GM12875 (cell line): Measurements from ENCODE around the gene SORCS2.

Experiments used
- H3K4me3 ChIP-seq: one replicate; pipeline ENCODE4 v1.5.1; 2011; ENCODE audit warnings: low read depth, low read length, control low read depth
- TF ChIP-seq, protein P1 (sequence below): IDR thresholded peaks from 2 replicates; pipeline ENCODE4 v1.5.1; 2011; ENCODE audit warnings: low read depth, mild to moderate bottlenecking, control low read depth, inconsistent platforms, low read length, moderate library complexity, borderline replicate concordance; ENCODE audit not compliant: insufficient read depth

SORCS2 gene

DNA sequence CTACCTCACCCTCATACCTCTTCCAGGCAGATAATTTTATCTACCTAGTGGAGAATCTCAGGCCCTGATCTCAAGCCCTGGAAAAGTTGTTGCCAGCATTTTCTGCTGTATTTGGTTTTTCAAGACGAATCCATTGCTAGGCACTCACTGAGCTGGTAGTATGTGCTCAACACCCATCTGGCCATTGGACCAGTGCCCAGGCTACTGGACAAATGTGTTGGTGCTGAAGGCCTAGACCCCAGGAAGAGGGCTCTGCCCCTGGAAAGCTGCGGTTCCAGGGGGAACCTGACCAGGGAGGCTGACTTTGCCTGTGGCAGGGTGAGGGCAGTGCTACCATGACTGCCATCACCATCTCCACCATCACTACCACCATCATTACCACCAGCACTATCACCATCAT, 170.0 kb downstream of the SORCS2 start:
- TF ChIP-seq, protein P1, sequence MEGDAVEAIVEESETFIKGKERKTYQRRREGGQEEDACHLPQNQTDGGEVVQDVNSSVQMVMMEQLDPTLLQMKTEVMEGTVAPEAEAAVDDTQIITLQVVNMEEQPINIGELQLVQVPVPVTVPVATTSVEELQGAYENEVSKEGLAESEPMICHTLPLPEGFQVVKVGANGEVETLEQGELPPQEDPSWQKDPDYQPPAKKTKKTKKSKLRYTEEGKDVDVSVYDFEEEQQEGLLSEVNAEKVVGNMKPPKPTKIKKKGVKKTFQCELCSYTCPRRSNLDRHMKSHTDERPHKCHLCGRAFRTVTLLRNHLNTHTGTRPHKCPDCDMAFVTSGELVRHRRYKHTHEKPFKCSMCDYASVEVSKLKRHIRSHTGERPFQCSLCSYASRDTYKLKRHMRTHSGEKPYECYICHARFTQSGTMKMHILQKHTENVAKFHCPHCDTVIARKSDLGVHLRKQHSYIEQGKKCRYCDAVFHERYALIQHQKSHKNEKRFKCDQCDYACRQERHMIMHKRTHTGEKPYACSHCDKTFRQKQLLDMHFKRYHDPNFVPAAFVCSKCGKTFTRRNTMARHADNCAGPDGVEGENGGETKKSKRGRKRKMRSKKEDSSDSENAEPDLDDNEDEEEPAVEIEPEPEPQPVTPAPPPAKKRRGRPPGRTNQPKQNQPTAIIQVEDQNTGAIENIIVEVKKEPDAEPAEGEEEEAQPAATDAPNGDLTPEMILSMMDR: no peak

DNA sequence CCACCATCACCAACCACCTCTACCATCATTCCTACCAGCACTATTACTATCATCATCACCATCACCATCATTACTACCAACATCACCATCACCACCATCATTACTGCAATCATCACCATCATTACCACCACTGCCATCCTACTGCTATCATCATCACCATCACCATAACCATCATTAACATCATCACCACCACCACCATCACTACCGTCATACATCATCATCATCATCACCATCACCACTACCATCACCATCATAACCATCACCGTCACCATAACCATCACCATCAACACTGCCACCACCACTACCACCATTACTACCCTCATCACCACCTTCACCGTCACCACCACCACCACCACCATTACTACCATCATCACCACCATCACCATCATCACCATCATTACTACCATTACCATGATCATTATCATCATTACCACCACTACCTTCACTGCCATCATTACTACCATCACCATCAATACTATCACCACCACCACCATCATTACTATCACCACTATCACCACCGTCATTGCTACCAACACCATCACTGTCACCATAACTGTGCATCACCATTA, 170.6 kb downstream of the SORCS2 start:
- TF ChIP-seq, protein P1: no peak
- H3K4me3 ChIP-seq: no peak overlapping the region

More for the DNA sequence above, 170.0 kb downstream of the SORCS2 start:
- no peak overlapping the region for H3K4me3 ChIP-seq

DNA sequence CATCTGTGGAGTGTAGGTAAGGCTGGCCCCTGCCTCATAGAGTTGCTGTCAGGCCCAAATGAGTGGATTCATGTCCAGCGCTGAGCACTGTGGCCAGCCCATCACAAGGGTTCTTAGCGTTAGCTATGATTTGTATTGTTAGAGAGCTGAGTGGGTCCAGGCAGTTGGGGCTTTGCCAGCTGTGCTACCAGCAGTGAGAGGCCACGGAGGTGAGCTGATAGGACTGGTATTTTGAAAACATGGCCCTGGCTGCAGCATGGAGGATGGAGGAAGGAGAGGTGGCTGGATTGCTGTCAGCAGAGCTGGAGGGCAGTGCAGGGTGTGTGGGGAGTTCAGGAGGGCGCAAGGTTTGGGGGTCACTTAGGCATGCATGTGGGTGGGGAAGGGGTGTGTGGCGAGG, 172.6 kb downstream of the SORCS2 start:
- H3K4me3 ChIP-seq: no peak overlapping the region
- TF ChIP-seq, protein P1: no peak

DNA sequence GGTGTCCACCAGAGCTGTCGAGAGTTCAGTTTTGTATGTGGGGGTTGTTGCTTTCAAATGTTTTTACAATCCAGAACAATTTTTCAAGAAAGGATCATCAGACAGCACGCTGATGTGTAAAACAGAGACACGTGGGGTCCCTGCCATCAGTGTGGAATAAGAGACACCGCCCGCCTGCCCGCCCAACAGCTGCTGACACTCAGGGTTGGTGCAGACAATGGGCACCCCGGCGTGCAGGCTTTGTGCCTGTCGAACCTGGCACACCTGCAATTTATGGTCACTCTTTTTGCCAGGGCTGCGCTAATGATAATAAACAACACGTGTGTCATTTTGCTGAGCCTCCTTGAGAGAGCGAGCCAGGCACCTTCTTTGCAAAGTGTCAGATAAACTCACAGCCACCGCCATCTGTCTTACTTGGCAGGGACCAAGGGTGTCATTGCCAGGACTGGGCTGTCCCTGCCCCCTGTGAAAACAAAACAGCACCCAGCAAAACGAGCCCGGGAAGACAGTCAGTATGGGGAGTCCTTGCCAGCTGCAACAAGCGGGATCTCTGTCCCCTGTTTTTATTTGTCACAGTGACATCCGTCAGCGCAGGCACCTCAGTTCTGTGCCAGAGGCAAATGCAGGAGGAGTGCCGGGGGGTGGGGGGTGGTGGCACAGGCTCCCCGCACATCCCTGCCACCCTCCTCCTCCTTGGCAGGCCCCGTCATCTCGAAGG, 173.3 kb downstream of the SORCS2 start:
- H3K4me3 ChIP-seq: no peak overlapping the region

DNA sequence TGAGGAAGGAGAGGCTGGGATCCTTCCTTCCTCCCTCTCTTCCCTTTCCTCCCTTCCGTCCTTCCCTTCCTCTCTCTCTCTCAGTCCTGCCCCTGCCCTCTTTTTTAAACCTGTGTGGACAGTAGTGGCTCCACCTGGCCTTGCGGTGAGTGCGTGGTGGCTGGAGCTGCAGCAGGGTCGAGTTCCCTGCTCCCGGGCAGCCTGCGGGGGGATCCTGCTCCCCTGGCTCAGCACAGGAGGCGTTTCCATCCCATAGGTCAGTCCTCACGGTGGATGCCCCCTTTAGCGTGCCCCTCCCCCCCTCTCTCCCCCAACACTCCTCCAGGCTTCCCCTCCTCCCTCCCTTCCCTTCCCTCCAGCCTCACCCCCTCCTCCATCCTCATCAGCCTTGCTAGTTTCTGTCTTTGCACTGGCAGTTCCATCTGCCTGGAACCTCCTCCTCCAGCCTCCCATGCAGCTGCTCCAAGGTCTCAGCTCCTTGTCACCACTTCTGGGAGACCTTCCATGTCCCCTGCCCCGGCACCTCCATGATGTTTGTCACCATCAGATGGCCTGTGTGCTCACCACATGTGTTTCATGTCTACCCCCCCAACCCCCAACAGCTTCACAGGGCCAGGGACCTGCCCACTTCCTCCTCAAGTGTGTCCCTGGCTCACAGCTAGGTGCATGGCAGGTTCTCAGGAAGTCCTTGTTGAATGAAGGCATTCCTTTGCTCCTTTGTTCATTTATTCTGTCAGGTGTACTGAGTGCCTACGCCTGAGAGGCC, 174.0 kb downstream of the SORCS2 start:
- H3K4me3 ChIP-seq: no peak overlapping the region
- TF ChIP-seq, protein P1: no peak

More for the DNA sequence above, 173.3 kb downstream of the SORCS2 start:
- TF ChIP-seq, protein P1: no peak

DNA sequence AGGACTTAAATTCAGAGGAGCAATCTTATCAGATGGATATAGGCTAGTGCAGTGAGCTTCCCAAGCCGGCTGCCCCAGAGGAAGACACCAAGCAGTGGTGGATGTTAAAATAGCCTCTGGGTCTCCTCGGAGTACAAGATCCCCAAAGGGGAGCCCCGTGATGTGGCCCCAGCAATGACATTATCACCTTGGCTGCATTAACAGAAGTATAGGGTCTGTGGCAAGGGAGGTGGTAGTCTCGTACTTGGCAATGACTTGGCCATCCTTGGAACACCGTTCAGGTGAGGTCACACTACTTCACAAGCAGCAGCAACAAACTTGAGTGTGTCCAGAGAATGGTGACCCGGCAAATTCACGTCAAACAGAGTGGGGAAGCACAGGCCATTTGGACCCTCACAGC, 174.6 kb downstream of the SORCS2 start:
- TF ChIP-seq, protein P1: no peak

More for the DNA sequence above, 174.6 kb downstream of the SORCS2 start:
- no peak overlapping the region for H3K4me3 ChIP-seq
